H7 (cell line): ENCODE data around the gene TPP2. TPM values are rescaled to one million over a fixed set of nuclear protein-coding genes. Genes with fewer than 3 reads are reported as not detected.

Experiments
- DNase-seq: peaks from one replicate; pipeline ENCODE4 v3.0.0; 2012
- H3K27me3 ChIP-seq: 2 replicates; pipeline ENCODE4 v1.6.0; 2011; ENCODE audit warnings: mild to moderate bottlenecking, low read length; ENCODE audit not compliant: control insufficient read depth, insufficient read depth
- H3K36me3 ChIP-seq: replicated peaks from 2 replicates; pipeline ENCODE4 v1.5.1; 2011; ENCODE audit warnings: low read length; ENCODE audit not compliant: control insufficient read depth, insufficient read depth
- H3K4me3 ChIP-seq: 2 replicates; pipeline ENCODE4 v1.5.1; 2011; ENCODE audit warnings: low read depth, mild to moderate bottlenecking, control low read depth, low read length, moderate library complexity; ENCODE audit not compliant: insufficient read depth
- total RNA-seq: library from RNA; depleted of rRNA; stranded (reverse); fragments of >200 nt; shearing (Covaris generic); gene quantifications from 2 replicates; pipeline ENCODE4 v1.2.3, GENCODE V29; 2014

The TPP2 gene
- total RNA-seq, 1 experiment from 2014 or later: 44.4 TPM

GRCh38 chr13:102610296-102610895 lies 13.6 kb downstream of the TPP2 start:
- no peak for DNase-seq
- Histone ChIP-seq H3K4me3 (no peak overlapping the region), H3K36me3 (peaks cover 12% of the 10 kb centered on the region), H3K27me3 (no peaks in the 10 kb centered on the region)

GRCh38 chr13:102617697-102618350 lies 21.0 kb downstream of the TPP2 start:
- peaks cover 13% of the 10 kb centered on the region for H3K36me3 ChIP-seq
- H3K4me3 ChIP-seq: no peak overlapping the region
- no peak for DNase-seq
- H3K27me3 ChIP-seq: no peaks in the 10 kb centered on the region

- H3K36me3 ChIP-seq: peaks cover 16% of the 10 kb centered on the region
These were observed 23.7 kb downstream of the TPP2 start for GRCh38 chr13:102620516-102620915.

GRCh38 chr13:102626928-102627327 lies 30.1 kb downstream of the TPP2 start:
- peaks cover 22% of the 10 kb centered on the region for H3K36me3 ChIP-seq
- H3K4me3 ChIP-seq: no peak overlapping the region
- H3K27me3 ChIP-seq: no peaks in the 10 kb centered on the region
- no peak for DNase-seq

More at GRCh38 chr13:102620516-102620915, 23.7 kb downstream of the TPP2 start:
- no peaks in the 10 kb centered on the region for H3K27me3 ChIP-seq
- H3K4me3 ChIP-seq: no peak overlapping the region
- DNase-seq: no peak

- DNase-seq: no peak
- Histone ChIP-seq H3K27me3 (no peaks in the 10 kb centered on the region), H3K36me3 (peaks cover 22% of the 10 kb centered on the region), H3K4me3 (no peak overlapping the region)
These were observed 31.8 kb downstream of the TPP2 start for GRCh38 chr13:102628559-102628958.

GRCh38 chr13:102631198-102631597 lies 34.4 kb downstream of the TPP2 start:
- no peaks in the 10 kb centered on the region for H3K27me3 ChIP-seq
- no peak overlapping the region for H3K4me3 ChIP-seq
- no peak for DNase-seq
- peaks cover 29% of the 10 kb centered on the region for H3K36me3 ChIP-seq

GRCh38 chr13:102638741-102639140 lies 42.0 kb downstream of the TPP2 start:
- H3K4me3 ChIP-seq: no peak overlapping the region
- DNase-seq: no peak
- no peaks in the 10 kb centered on the region for H3K27me3 ChIP-seq
- peaks cover 25% of the 10 kb centered on the region for H3K36me3 ChIP-seq

- Histone ChIP-seq H3K27me3 (no peaks in the 10 kb centered on the region), H3K4me3 (no peak overlapping the region), H3K36me3 (peaks cover 18% of the 10 kb centered on the region)
- no peak for DNase-seq
These were observed 45.2 kb downstream of the TPP2 start for GRCh38 chr13:102642029-102642428.

GRCh38 chr13:102642475-102642874 lies 45.7 kb downstream of the TPP2 start:
- Histone ChIP-seq H3K36me3 (peaks cover 16% of the 10 kb centered on the region), H3K4me3 (no peak overlapping the region), H3K27me3 (no peaks in the 10 kb centered on the region)
- DNase-seq: no peak

- no peak overlapping the region for H3K4me3 ChIP-seq
- no peaks in the 10 kb centered on the region for H3K27me3 ChIP-seq
- peaks cover 12% of the 10 kb centered on the region for H3K36me3 ChIP-seq
- DNase-seq: no peak
These were observed 46.9 kb downstream of the TPP2 start for GRCh38 chr13:102643656-102644055.

GRCh38 chr13:102645701-102646100 lies 48.9 kb downstream of the TPP2 start:
- no peak for DNase-seq
- no peaks in the 10 kb centered on the region for H3K27me3 ChIP-seq
- no peak overlapping the region for H3K4me3 ChIP-seq
- H3K36me3 ChIP-seq: peaks cover 14% of the 10 kb centered on the region

GRCh38 chr13:102648046-102648445 lies 51.3 kb downstream of the TPP2 start:
- no peak overlapping the region for H3K4me3 ChIP-seq
- DNase-seq: no peak
- H3K27me3 ChIP-seq: no peaks in the 10 kb centered on the region
- peaks cover 12% of the 10 kb centered on the region for H3K36me3 ChIP-seq

GRCh38 chr13:102650444-102650843 lies 53.7 kb downstream of the TPP2 start:
- H3K36me3 ChIP-seq: peaks cover 10% of the 10 kb centered on the region
- no peak for DNase-seq
- H3K27me3 ChIP-seq: no peaks in the 10 kb centered on the region
- H3K4me3 ChIP-seq: no peak overlapping the region

- DNase-seq: no peak
- no peak overlapping the region for H3K4me3 ChIP-seq
- H3K27me3 ChIP-seq: no peaks in the 10 kb centered on the region
- H3K36me3 ChIP-seq: peaks cover 9% of the 10 kb centered on the region
These were observed 54.6 kb downstream of the TPP2 start for GRCh38 chr13:102651392-102651791.

GRCh38 chr13:102651892-102652291 lies 55.1 kb downstream of the TPP2 start:
- Histone ChIP-seq H3K27me3 (no peaks in the 10 kb centered on the region), H3K4me3 (no peak overlapping the region), H3K36me3 (peaks cover 9% of the 10 kb centered on the region)
- DNase-seq: no peak
